K562 (cell line): ENCODE data around the gene MYMK. TPM values are rescaled to one million over a fixed set of nuclear protein-coding genes. Genes with fewer than 3 reads are reported as not detected.

Source experiments
- ATAC-seq: fragments of 200-7000 bp; cut with Tn5 transposase; 3 replicates; pipeline ENCODE4 v1.9.1; 2020; ENCODE audit warnings: moderate library complexity
- BruUV-seq: library from RNA; stranded (reverse); fragments of 400-500 nt; replicated peaks from 2 replicates; lab custom pipeline; 2021; lab: Mats Ljungman, UMichigan
- CTCF ChIA-PET: fragments of 300-600 bp; formaldehyde crosslinking; extraction: SDS; loops from one replicate; lab custom pipeline; 2021; ENCODE audit warnings: low intra/inter-chr PET ratio; lab: Yijun Ruan, JAX
- POLR2A ChIA-PET: fragments of 300-600, 350-650 bp; sonication (Branson Sonifier 250); formaldehyde crosslinking; extraction: SDS; loops from one replicate; lab custom pipeline; 2021; ENCODE audit warnings: antibody characterized with exemption, inconsistent platforms; lab: Yijun Ruan, JAX
- DNase-seq, 4 experiments: peaks; one replicate each; pipeline versions ENCODE4 v3.0.0 to v3.0.0-alpha.2; 2011 to 2018; ENCODE audit warnings: low spot score in 3 of 4, mixed read lengths in 3 of 4; ENCODE audit errors: extremely low read depth in 1 of 4
- FAIRE-seq: peaks from 2 replicates; lab custom pipeline; 2011; peaks lifted over from hg19 to GRCh38; lab: Jason Lieb, UNC
- H2AFZ ChIP-seq: 2 replicates; pipeline ENCODE4 v1.6.0; 2011; ENCODE audit warnings: low read depth, low read length, control low read depth, inconsistent platforms
- H3K27ac ChIP-seq: fragments of 200-600 bp; 3 replicates; pipeline ENCODE4 v1.8.0; 2011; ENCODE audit warnings: low read depth, mild to moderate bottlenecking, control low read depth, inconsistent platforms, low read length, moderate library complexity, mixed read lengths; ENCODE audit errors: extremely low read depth
- H3K27me3 ChIP-seq, 2 experiments: fragments of 300-600 bp in 1 of 2; 2 replicates in 1 of 2; 3 replicates in 1 of 2; pipeline versions ENCODE4 v1.6.0 to v1.8.0; 2011; ENCODE audit warnings: inconsistent platforms in 2 of 2, low read length in 2 of 2, mild to moderate bottlenecking in 1 of 2, mixed read lengths in 1 of 2, moderate library complexity in 1 of 2; ENCODE audit not compliant: control insufficient read depth in 2 of 2, insufficient read depth in 2 of 2
- H3K36me3 ChIP-seq: fragments of 300-600 bp; 3 replicates; pipeline ENCODE4 v1.8.0; 2011; ENCODE audit warnings: mild to moderate bottlenecking, low read length, inconsistent platforms; ENCODE audit not compliant: control insufficient read depth, insufficient read depth
- H3K4me1 ChIP-seq, 2 experiments: fragments of 200-600 bp in 1 of 2; replicated peaks in 1 of 2; 2 replicates in 1 of 2; 3 replicates in 1 of 2; pipeline versions ENCODE4 v1.5.1 to v1.8.0; 2011; ENCODE audit warnings: inconsistent platforms in 2 of 2, low read length in 2 of 2, mild to moderate bottlenecking in 1 of 2, mixed read lengths in 1 of 2, moderate library complexity in 1 of 2; ENCODE audit not compliant: control insufficient read depth in 2 of 2, insufficient read depth in 2 of 2
- H3K4me2 ChIP-seq: 2 replicates; pipeline ENCODE4 v1.6.1; 2011; ENCODE audit warnings: low read length, control low read depth, inconsistent platforms, mixed read lengths; ENCODE audit not compliant: insufficient read depth
- H3K4me3 ChIP-seq: fragments of 200-600 bp; sonication (generic), shearing (Covaris generic); 2 replicates; pipeline ENCODE4 v1.5.1; 2016; ENCODE audit warnings: control low read depth, inconsistent platforms
- H3K79me2 ChIP-seq: fragments of 200-600 bp; 3 replicates; pipeline ENCODE4 v1.8.0; 2011; ENCODE audit warnings: low read length, inconsistent platforms; ENCODE audit not compliant: control insufficient read depth, insufficient read depth
- H3K9ac ChIP-seq, 2 experiments: 2 replicates each; pipeline versions ENCODE4 v1.6.0 to v1.6.1; 2011; ENCODE audit warnings: low read depth in 2 of 2, low read length in 2 of 2, control low read depth in 1 of 2, inconsistent platforms in 1 of 2, mild to moderate bottlenecking in 1 of 2, mixed read lengths in 1 of 2; ENCODE audit not compliant: insufficient read depth in 1 of 2
- H3K9me1 ChIP-seq: one replicate; pipeline ENCODE4 v1.6.0; 2011; ENCODE audit warnings: inconsistent platforms, mild to moderate bottlenecking, low read length, moderate library complexity; ENCODE audit not compliant: control insufficient read depth, insufficient read depth
- H3K9me3 ChIP-seq: replicated peaks from 2 replicates; pipeline ENCODE4 v1.5.1; 2011; ENCODE audit warnings: low read depth, low read length, inconsistent platforms; ENCODE audit not compliant: control insufficient read depth, insufficient read depth
- H4K20me1 ChIP-seq: replicated peaks from 2 replicates; pipeline ENCODE4 v1.6.1; 2011; ENCODE audit warnings: low read length, inconsistent platforms, mixed read lengths; ENCODE audit not compliant: control insufficient read depth, insufficient read depth
- BRD4 ChIP-seq: fragments of 200-600 bp; sonication (generic); IDR thresholded peaks from 2 replicates; pipeline ENCODE4 v1.6.1; 2017; ENCODE audit warnings: inconsistent platforms
- CC2D1A ChIP-seq: fragments of 450-650 bp; IDR thresholded peaks from 2 replicates; pipeline ENCODE4 v1.6.1; 2017; ENCODE audit warnings: mild to moderate bottlenecking
- CCNT2 ChIP-seq: IDR thresholded peaks from 2 replicates; pipeline ENCODE4 v1.6.1; 2011; ENCODE audit warnings: borderline replicate concordance, low read depth, mild to moderate bottlenecking, moderate library complexity, mixed read lengths, low read length; ENCODE audit not compliant: insufficient read length; ENCODE audit errors: extremely low read depth
- ESRRA ChIP-seq: fragments of 450-650 bp; IDR thresholded peaks from 2 replicates; pipeline ENCODE4 v1.6.1; 2014; ENCODE audit warnings: low read depth, mild to moderate bottlenecking, moderate library complexity, borderline replicate concordance
- HDAC6 ChIP-seq: IDR thresholded peaks from 2 replicates; pipeline ENCODE4 v1.6.1; 2012; ENCODE audit warnings: low read depth, mild to moderate bottlenecking, control low read depth, inconsistent platforms, low read length, moderate library complexity
- KAT2B ChIP-seq: IDR thresholded peaks from one replicate; pipeline ENCODE4 v1.6.1; 2012; ENCODE audit warnings: low read depth, mild to moderate bottlenecking, control low read depth, inconsistent platforms, low read length, moderate library complexity
- MTF1 ChIP-seq: fragments of 250-450 bp; sonication (Bioruptor Pico); IDR thresholded peaks from 2 replicates; pipeline ENCODE4 v1.9.0; 2021; ENCODE audit warnings: moderate library complexity, mild to moderate bottlenecking, inconsistent platforms, borderline replicate concordance
- SIRT6 ChIP-seq: IDR thresholded peaks from one replicate; pipeline ENCODE4 v1.6.1; 2012; ENCODE audit warnings: low read depth, mild to moderate bottlenecking, control low read depth, inconsistent platforms, low read length, moderate library complexity
- ZBTB49 ChIP-seq: sonication (generic); formaldehyde crosslinking; IDR thresholded peaks from 2 replicates; pipeline ENCODE4 v1.8.0; 2022; ENCODE audit warnings: missing genetic modification reagents, mild to moderate bottlenecking, borderline replicate concordance
- ZNF165 ChIP-seq: fragments of 250-450 bp; sonication (Bioruptor Pico); IDR thresholded peaks from 2 replicates; pipeline ENCODE4 v1.4.0; 2020; ENCODE audit warnings: borderline replicate concordance
- ZNF3 ChIP-seq: fragments of 250-450 bp; sonication (Bioruptor Pico); IDR thresholded peaks from 2 replicates; pipeline ENCODE4 v1.5.0; 2021; ENCODE audit warnings: mild to moderate bottlenecking, moderate library complexity
- WGBS: fragments of 100-300 bp; shearing (Covaris generic); methylation state at CpG from one replicate; pipeline ENCODE4 v1.1.6; 2016; ENCODE audit warnings: low coverage, mixed read lengths; ENCODE audit not compliant: insufficient coverage; ENCODE audit errors: missing lambda C conversion rate; 5-methylcytosine and 5-hydroxymethylcytosine counted together
- in situ Hi-C: fragments of 300-500 bp; cut with MboI; formaldehyde crosslinking; loops from 4 replicates; pipeline ENCODE4 v1.15.0; 2018; ENCODE audit warnings: inconsistent platforms, mixed read lengths
- intact Hi-C: fragments of 100-400 bp; cut with micrococcal nuclease; formaldehyde crosslinking; loops from 2 replicates; pipeline ENCODE4 v1.14.2; 2022
- polyA plus RNA-seq, 8 experiments: library from polyadenylated mRNA; depleted of rRNA in 4 of 8; stranded (reverse) in 5 of 8; unstranded in 3 of 8; fragments of >200 nt; fragmentation: Nextera tagmentation in 2 of 8; fragmentation: Illumina TruSeq in 1 of 8; extraction: Ambion mirVana in 2 of 8; extraction: Trizol in 1 of 8; gene quantifications; 2 replicates each; pipeline versions ENCODE4 v1.2.1 to v1.2.3, GENCODE V29; 2011 to 2014; ENCODE audit warnings: inconsistent platforms in 1 of 8, missing spikeins in 1 of 8
- total RNA-seq, 7 experiments: library from RNA; depleted of rRNA in 6 of 7; stranded (reverse); fragments of >200 nt in 6 of 7; fragmentation: Illumina TruSeq in 2 of 7; extraction: Trizol in 2 of 7; gene quantifications; 2 replicates each; pipeline versions ENCODE4 v1.2.1 to v1.2.3, GENCODE V29; 2011 to 2021; ENCODE audit warnings: low replicate concordance in 1 of 7
- TF ChIP-seq, protein P1 (sequence below): fragments of 250-450 bp; sonication (Bioruptor Pico); IDR thresholded peaks from 2 replicates; pipeline ENCODE4 v1.5.0; 2021; ENCODE audit warnings: mild to moderate bottlenecking, moderate library complexity
- TF ChIP-seq, protein P2 (sequence below): fragments of 250-450 bp; sonication (Bioruptor Pico); IDR thresholded peaks from 2 replicates; pipeline ENCODE4 v1.5.1; 2021; ENCODE audit warnings: mild to moderate bottlenecking

Gene MYMK
- total and polyA plus RNA-seq, 9 of the 15 experiments (the other 6 are each of a cell fraction or from before 2014, with no cell fraction given), result not detected

- BruUV-seq, result no TSS peak
- no peaks in the 10 kb centered on the region for H3K36me3 ChIP-seq
- intact Hi-C loops, result no loop called here
- ChIA-PET CTCF (no interaction called here), POLR2A (no interaction called here)
- H3K9me3 ChIP-seq, result no peaks in the 10 kb centered on the region
- H3K9me1 ChIP-seq, result peaks cover 4% of the 10 kb centered on the region
- FAIRE-seq (no peak), ATAC-seq (no peak), DNase-seq (no peak)
- peaks cover 39 to 88% of the 10 kb centered on the region in 2 experiments for H3K27me3 ChIP-seq
- no peak overlapping the region for H2AFZ ChIP-seq
- H3K9ac ChIP-seq, result no peak overlapping the region; a peak in 1 of 4 replicates
- no peak overlapping the region for H3K27ac ChIP-seq
- H4K20me1 ChIP-seq, result peaks cover 30% of the 10 kb centered on the region
- H3K4me3 ChIP-seq, result no peak overlapping the region
- 1% methylated on average over 8 of the region's 13 CpGs for WGBS
- peaks cover 0 to 38% of the 10 kb centered on the region in 2 experiments; a peak in 3 of 5 replicates for H3K4me1 ChIP-seq
- H3K4me2 ChIP-seq, result no peak overlapping the region
- in situ Hi-C loops, result no loop called here
- H3K79me2 ChIP-seq, result no peaks in the 10 kb centered on the region
- TF ChIP-seq, protein P1, sequence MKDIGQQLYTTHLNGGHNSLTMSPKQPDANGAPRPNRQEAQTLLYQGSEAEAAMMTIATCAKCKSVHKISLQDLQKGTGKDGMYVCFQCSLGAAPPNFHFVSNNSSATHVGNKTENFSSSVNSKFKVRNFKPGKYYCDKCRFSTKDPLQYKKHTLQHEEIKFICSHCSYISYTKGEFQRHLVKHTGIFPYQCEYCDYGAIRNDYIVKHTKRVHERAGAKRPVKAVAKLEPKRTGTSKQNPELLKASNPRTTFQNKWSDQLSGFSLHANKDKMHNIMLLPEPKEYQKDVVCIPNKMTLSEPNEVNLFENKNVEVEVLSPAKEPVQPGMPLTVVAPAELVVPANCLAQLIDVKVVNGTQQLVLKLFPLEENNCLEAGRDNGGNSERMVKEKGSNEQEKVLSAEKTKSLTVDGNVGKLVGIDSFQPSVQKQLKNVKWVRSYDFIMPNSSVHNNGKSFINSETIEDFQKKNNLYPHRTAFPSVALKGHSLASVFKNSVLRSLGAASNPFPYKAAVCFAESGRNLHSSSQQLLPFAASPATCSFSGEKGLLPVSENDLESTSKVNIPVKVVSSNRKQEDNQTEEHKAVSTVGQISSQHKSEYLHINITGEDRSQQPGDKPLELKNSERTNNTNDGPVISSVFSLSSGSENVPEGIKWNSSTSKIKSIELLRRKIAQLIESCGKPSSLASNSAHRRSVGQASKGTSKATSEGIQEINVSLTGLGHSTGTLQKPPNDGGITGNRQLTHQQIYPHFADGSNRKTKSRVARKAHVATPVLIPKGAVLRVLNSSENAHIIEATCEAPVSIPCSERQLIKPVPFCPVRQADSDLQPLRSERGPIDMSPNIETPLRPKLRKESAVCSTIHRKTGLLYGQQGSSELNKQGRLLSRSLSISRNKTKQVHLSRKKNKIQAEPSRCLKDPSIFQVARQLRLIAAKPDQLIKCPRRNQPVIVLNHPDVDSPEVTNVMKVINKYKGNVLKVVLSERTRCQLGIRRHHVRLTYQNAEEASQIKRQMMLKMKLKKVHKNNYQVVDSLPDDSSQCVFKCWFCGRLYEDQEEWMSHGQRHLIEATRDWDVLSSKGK, result no peak
- TF ChIP-seq ESRRA (no peak), ZBTB49 (CRISPR knock-in tag) (no peak), MTF1 (CRISPR knock-in tag) (no peak), ZNF165 (no peak), ZNF3 (CRISPR knock-in tag) (no peak), KAT2B (no peak), SIRT6 (no peak), BRD4 (no peak), CC2D1A (no peak), HDAC6 (no peak), CCNT2 (no peak)
- TF ChIP-seq, protein P2, sequence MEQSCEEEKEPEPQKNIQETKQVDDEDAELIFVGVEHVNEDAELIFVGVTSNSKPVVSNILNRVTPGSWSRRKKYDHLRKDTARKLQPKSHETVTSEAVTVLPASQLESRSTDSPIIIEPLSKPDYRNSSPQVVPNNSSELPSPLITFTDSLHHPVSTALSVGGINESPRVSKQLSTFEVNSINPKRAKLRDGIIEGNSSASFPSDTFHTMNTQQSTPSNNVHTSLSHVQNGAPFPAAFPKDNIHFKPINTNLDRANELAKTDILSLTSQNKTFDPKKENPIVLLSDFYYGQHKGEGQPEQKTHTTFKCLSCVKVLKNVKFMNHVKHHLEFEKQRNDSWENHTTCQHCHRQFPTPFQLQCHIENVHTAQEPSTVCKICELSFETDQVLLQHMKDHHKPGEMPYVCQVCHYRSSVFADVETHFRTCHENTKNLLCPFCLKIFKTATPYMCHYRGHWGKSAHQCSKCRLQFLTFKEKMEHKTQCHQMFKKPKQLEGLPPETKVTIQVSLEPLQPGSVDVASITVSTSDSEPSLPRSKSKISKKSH (CRISPR knock-in tag), result no peak
Measured at GRCh38 chr9:133542002-133542401, 17.2 kb upstream of the MYMK start.
